Activated naive CD8-positive, alpha-beta T cell treated with anti-CD3 and anti-CD28 coated beads, Interleukin-2, amount 50 U/mL, for 16 hours (primary cell): ENCODE results near the gene CCL5.

Experiments used
- DNase-seq: peaks from one replicate; pipeline ENCODE4 v3.0.0-alpha.2; 2020; ENCODE audit warnings: low read depth, low spot score

CCL5 gene

DNA sequence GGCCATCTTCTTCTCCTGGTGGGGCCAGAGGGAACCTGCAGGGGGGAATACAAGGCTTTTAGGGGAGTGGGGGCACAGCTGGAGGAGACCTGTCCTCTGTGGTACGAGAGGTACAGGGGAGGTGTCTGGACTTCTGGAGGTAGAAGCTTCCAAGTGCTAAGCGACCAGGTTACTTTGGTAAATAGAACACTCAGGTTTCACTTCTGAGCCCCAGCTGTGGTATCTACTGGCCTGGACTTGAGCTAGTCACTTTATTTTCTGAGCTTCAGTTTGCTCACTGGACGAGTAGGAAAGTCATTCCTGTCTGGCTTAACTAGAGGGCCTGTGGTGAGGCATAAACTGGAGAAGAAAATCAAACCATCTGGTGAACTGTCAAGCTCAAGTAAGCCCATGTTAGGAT is 11.4 kb downstream of the CCL5 start, which contains the start of gene HEATR9:
Gene HEATR9 (minus strand): TSS at position 155 of the 400 bp plus-strand sequence. CDS start 149 bp downstream, at position 6.
- no peak for DNase-seq

GRCh38 chr17:35867574-35867973 is 12.6 kb downstream of the CCL5 start:
- DNase-seq, result no peak

- no peak for DNase-seq
These were observed 13.7 kb downstream of the CCL5 start for GRCh38 chr17:35866341-35866950.

DNA sequence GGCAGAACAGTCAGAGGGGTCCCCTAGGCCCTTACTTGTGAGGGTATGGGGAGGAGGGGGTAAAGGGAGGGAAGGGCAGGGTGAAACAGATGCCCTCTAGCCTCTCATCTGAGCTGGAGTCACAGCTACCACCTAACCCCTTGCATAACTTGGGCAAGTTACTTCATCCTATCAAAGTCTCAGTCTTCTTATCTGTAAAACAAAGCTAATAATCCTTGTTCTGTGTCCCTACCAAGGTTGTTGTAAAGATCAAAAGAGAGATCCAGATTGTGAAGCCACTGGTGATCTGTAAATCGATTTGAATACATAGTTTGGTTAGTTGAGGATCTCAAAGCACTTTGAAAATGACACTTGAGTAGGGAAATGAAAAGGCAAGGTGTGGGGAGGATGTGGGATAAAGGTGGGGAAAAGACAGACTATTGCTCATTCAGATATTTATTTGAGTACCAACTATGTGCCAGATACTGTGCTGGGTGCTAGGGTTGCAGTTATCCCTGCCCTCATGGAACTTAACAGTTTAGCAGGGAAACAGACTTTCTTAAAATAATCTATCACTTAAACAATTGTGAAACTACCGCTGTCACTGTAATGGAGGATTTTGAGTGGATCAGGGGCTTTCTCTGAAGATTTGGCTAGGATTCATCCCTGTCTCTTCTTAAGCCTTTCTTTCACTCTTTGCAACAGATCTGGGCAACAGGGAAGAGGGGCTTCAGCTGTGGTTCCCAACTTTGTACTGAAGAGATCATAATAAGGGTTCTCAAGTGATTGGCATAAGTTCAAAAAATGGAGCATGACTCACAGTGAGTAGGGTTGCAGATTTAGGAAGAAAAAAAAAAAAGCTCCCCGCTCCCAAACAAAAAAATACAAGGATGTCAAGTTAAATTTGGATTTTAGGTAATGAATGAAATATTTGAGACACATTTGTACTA is 14.5 kb downstream of the CCL5 start:
- DNase-seq, result no peak

DNA sequence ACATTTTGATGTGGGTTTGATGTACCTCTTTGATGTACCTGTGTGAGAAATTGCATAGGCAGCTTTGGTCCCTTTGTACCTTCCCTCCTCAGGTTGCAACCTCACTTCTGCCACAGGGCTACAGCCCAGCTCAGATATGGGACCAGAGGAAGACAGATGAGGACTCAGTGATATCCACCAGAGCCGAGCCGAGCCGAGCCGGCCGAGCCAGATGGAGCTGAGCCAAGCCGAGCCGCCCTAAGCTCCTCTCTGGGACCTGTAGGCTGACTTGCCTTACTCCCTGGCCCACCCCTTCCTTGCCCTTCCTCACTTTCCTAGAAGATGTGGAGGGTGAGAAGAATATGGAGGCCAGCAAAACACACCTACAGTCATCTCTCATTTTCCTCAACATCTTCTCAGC is 15.3 kb downstream of the CCL5 start:
- DNase-seq, result no peak

DNA sequence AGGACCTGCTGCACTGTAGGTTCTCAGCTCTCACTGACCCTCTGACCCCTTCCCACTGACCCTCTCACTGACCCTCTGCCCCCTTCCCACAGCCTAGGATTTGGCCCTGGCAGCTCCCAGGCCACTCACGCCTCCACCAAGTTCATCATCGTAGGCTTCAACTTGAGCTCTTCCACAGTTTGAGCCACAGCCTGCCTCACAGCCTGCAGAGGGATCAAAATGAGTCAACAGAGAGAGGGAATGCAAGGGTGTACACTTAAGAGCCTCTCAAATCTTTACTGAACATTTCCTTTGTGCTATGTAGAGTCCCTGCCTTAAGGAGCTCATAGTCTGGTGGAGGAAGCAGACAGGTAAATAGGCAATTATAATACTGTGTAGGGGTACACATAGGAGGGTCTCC is 23.6 kb downstream of the CCL5 start:
- DNase-seq, result no peak

- DNase-seq, result no peak
These were observed 24.2 kb downstream of the CCL5 start for GRCh38 chr17:35855965-35856364.

- DNase-seq, result peak; percentile 12
These were observed 30.5 kb downstream of the CCL5 start for GRCh38 chr17:35849469-35850348.

GRCh38 chr17:35847633-35848373 is 32.4 kb downstream of the CCL5 start:
- DNase-seq, result no peak

DNA sequence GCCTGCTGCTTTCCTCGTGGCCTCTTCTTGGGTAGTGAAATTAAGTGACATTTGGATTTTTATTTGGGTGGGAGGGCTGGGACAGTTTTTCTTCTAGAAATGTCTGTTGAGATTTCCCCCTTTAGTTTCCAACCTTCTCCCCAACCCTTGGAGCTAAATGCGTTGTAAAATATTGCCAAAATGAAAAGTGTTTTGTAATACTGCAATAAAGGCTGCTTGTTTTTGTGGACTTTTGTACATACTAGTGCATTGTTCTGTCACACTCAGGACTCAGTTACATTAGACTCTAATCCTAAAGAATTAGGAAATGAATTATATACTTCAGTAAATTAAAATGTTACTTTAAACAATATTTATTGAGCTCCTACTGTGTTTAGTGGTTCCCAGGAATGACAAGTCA is 33.2 kb downstream of the CCL5 start:
- DNase-seq, result no peak

- DNase-seq, result no peak
These were observed 33.9 kb downstream of the CCL5 start for GRCh38 chr17:35846055-35846809.

DNA sequence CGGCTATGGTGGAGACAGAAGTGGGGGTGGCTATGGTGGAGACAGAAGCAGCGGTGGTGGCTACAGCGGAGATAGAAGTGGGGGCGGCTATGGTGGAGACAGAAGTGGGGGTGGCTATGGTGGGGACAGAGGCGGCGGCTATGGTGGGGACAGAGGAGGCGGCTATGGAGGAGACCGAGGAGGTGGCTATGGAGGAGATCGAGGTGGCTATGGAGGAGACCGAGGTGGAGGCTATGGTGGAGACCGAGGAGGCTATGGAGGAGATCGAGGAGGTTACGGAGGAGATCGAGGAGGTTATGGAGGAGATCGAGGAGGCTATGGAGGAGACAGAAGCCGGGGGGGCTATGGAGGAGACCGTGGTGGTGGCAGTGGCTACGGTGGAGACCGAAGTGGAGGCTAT is 35.6 kb downstream of the CCL5 start:
- no peak for DNase-seq

- DNase-seq, result no peak
These were observed 36.5 kb downstream of the CCL5 start for GRCh38 chr17:35843698-35844097.

- DNase-seq, result no peak
These were observed 37.9 kb downstream of the CCL5 start for GRCh38 chr17:35842239-35842638.

- DNase-seq, result no peak
These were observed 38.7 kb downstream of the CCL5 start for GRCh38 chr17:35841505-35841904.

- DNase-seq, result no peak
These were observed 39.1 kb downstream of the CCL5 start for GRCh38 chr17:35841101-35841500.

DNA sequence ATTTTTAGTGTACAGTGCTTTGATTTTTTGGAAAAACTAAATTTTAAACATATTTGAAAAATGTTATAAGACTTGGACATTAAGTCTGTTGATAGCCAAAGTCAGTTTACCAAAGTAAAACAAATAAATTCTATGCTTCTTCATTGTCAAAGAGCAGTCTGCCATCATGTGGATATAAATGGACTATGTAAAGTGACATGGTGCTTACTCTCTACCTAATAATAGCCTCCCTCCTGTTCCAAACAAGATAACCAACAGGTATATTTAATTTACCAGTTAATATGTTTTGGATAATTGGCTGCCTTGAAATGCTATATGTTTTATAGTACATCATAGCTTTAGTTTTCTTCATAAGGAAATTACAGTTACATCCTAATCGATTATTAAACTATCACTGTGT is 55.0 kb downstream of the CCL5 start:
- DNase-seq, result no peak
